DND-41 (cell line): ENCODE results near the gene FAM193B.

Experiments
- ATAC-seq: fragments of 200-7000 bp; cut with Tn5 transposase; 3 replicates; pipeline ENCODE4 v1.9.1; 2021; ENCODE audit warnings: low read depth; ENCODE audit not compliant: insufficient read depth
- DNase-seq: peaks from one replicate; pipeline ENCODE4 v3.0.0-alpha.2; 2020
- H2AFZ ChIP-seq: 2 replicates; pipeline ENCODE4 v1.6.0; 2012; ENCODE audit warnings: low read depth, low read length
- H3K27ac ChIP-seq: 2 replicates; pipeline ENCODE4 v1.5.1; 2012; ENCODE audit warnings: low read length, inconsistent platforms
- H3K27me3 ChIP-seq: fragments of 200-600 bp; sonication (generic); 2 replicates; pipeline ENCODE4 v1.6.0; 2012; ENCODE audit warnings: low read length, mild to moderate bottlenecking, inconsistent platforms; ENCODE audit not compliant: insufficient read depth, poor library complexity
- H3K36me3 ChIP-seq: 2 replicates; pipeline ENCODE4 v1.5.1; 2012; ENCODE audit warnings: low read length, inconsistent platforms; ENCODE audit not compliant: insufficient read depth
- H3K4me1 ChIP-seq: 2 replicates; pipeline ENCODE4 v1.5.1; 2012; ENCODE audit warnings: mild to moderate bottlenecking, low read length; ENCODE audit not compliant: insufficient read depth
- H3K4me2 ChIP-seq: 2 replicates; pipeline ENCODE4 v1.6.0; 2012; ENCODE audit warnings: mild to moderate bottlenecking, moderate library complexity, low read length, inconsistent platforms; ENCODE audit not compliant: insufficient read depth
- H3K4me3 ChIP-seq, 2 experiments: fragments of 200-600 bp in 1 of 2; shearing (Covaris generic) in 1 of 2; 2 replicates each; pipeline ENCODE4 v1.5.1; 2012 to 2016; ENCODE audit warnings: inconsistent platforms in 2 of 2, low read length in 2 of 2, mild to moderate bottlenecking in 2 of 2, low read depth in 1 of 2, moderate library complexity in 1 of 2
- H3K79me2 ChIP-seq: 2 replicates; pipeline ENCODE4 v1.6.0; 2012; ENCODE audit warnings: low read length, inconsistent platforms; ENCODE audit not compliant: insufficient read depth
- H3K9ac ChIP-seq: 2 replicates; pipeline ENCODE4 v1.6.0; 2012; ENCODE audit warnings: low read depth, mild to moderate bottlenecking, inconsistent platforms, low read length, moderate library complexity
- H3K9me3 ChIP-seq: 2 replicates; pipeline ENCODE4 v1.5.1; 2012; ENCODE audit warnings: low read length, moderate library complexity, mild to moderate bottlenecking, inconsistent platforms; ENCODE audit not compliant: insufficient read depth, severe bottlenecking
- H4K20me1 ChIP-seq: 2 replicates; pipeline ENCODE4 v1.6.0; 2012; ENCODE audit warnings: low read length; ENCODE audit not compliant: insufficient read depth
- EZH2 ChIP-seq: IDR thresholded peaks from 3 replicates; pipeline ENCODE4 v1.6.1; 2012; ENCODE audit warnings: borderline replicate concordance, low read depth, mild to moderate bottlenecking, moderate library complexity, low read length, inconsistent platforms; ENCODE audit not compliant: severe bottlenecking
- TF ChIP-seq, protein P1 (sequence below): IDR thresholded peaks from 2 replicates; pipeline ENCODE4 v1.5.1; 2012; ENCODE audit warnings: borderline replicate concordance, low read length, moderate library complexity, mild to moderate bottlenecking; ENCODE audit not compliant: poor library complexity, severe bottlenecking; ENCODE audit errors: extremely low read depth

FAM193B gene

DNA sequence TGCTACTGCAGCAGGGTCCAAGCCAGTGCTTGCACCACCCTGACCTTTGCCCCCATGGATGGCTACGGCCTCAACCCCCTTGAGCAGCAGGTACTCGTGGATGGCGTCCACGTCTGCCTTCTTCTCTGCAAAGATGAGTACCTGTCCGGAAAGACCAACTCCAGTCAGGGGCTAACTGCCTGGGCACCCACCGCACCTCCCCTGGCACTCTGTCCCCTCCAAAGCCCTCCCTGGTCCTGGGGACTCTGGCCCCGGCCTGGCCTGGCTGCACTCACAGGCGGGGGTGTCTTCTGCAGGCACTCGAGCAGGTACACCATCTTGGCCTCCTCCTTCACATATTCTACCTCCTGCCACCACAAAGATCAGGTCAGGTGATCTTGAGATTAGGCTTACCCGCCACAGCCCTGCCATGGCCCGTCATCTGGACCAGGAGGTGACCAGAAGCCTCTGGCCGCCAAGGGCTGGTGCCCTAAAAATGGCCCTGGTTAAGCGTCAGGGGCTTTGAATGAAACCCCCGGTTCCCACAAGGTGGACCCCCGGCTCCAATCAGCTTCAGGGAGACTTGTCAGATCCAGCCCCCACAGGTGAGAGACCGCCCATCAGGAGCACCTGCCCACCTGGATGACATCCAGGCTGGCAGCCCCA lies 41.5 kb downstream of the FAM193B start:
- TF ChIP-seq, protein P1, sequence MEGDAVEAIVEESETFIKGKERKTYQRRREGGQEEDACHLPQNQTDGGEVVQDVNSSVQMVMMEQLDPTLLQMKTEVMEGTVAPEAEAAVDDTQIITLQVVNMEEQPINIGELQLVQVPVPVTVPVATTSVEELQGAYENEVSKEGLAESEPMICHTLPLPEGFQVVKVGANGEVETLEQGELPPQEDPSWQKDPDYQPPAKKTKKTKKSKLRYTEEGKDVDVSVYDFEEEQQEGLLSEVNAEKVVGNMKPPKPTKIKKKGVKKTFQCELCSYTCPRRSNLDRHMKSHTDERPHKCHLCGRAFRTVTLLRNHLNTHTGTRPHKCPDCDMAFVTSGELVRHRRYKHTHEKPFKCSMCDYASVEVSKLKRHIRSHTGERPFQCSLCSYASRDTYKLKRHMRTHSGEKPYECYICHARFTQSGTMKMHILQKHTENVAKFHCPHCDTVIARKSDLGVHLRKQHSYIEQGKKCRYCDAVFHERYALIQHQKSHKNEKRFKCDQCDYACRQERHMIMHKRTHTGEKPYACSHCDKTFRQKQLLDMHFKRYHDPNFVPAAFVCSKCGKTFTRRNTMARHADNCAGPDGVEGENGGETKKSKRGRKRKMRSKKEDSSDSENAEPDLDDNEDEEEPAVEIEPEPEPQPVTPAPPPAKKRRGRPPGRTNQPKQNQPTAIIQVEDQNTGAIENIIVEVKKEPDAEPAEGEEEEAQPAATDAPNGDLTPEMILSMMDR = no peak
- TF ChIP-seq EZH2 = no peak
- H3K36me3 ChIP-seq = peaks cover 64% of the 10 kb centered on the region
- no peak overlapping the region for H3K4me2 ChIP-seq
- H3K4me3 ChIP-seq = no peak overlapping the region
- ATAC-seq (no peak), DNase-seq (no peak)
- no peaks in the 10 kb centered on the region for H3K9me3 ChIP-seq
- H3K27me3 ChIP-seq = no peaks in the 10 kb centered on the region
- H3K27ac ChIP-seq = no peak overlapping the region
- no peak overlapping the region for H3K9ac ChIP-seq
- peaks cover 27% of the 10 kb centered on the region for H3K4me1 ChIP-seq
- H2AFZ ChIP-seq = no peak overlapping the region
- peaks cover 28% of the 10 kb centered on the region for H4K20me1 ChIP-seq
- H3K79me2 ChIP-seq = peaks cover 30% of the 10 kb centered on the region

- DNase-seq (no peak), ATAC-seq (no peak)
- Histone ChIP-seq H3K79me2 (peaks cover 30% of the 10 kb centered on the region), H2AFZ (no peak overlapping the region), H3K27ac (no peak overlapping the region), H3K4me1 (peaks cover 24% of the 10 kb centered on the region), H3K4me2 (no peak overlapping the region), H4K20me1 (peaks cover 28% of the 10 kb centered on the region), H3K36me3 (peaks cover 64% of the 10 kb centered on the region), H3K9me3 (no peaks in the 10 kb centered on the region), H3K4me3 (no peak overlapping the region), H3K9ac (no peak overlapping the region), H3K27me3 (no peaks in the 10 kb centered on the region)
- TF ChIP-seq, protein P1 = no peak
- TF ChIP-seq EZH2 = no peak
Observed at GRCh38 chr5:177511796-177512675, 42.3 kb downstream of the FAM193B start.

DNA sequence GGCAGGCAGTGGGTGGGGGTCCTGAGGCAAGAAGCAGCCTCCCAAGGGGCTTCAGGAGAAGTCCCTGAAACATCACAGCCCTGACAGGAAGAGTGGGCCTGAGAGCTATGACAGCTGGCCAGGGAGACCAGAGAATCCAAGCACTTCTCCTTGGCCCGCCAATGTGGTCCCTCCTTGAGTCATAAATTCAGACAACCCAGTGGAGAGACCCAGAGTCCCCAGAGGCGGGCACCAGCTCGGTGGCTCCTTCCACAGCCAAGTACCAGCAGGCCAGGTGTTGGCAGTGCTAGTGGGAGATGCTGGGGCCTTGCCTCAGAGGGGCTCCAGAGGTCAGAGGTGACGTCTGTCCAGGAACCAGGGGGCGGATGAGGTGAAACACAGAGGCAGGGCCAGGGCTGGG lies 43.2 kb downstream of the FAM193B start:
- Histone ChIP-seq H3K4me2 (no peak overlapping the region), H3K27me3 (no peaks in the 10 kb centered on the region), H3K36me3 (peaks cover 62% of the 10 kb centered on the region), H3K9ac (no peak overlapping the region), H4K20me1 (peaks cover 26% of the 10 kb centered on the region), H3K4me1 (peaks cover 22% of the 10 kb centered on the region), H3K27ac (no peak overlapping the region), H2AFZ (no peak overlapping the region), H3K4me3 (no peak overlapping the region), H3K79me2 (peaks cover 24% of the 10 kb centered on the region), H3K9me3 (no peaks in the 10 kb centered on the region)
- no peak for DNase-seq
- TF ChIP-seq EZH2 = no peak
- TF ChIP-seq, protein P1 = no peak
- ATAC-seq = no peak
